Right hindlimb (tissue), 1 donor: ENCODE results near the gene PPP4R1.

ENCODE experiments used
- DNase-seq: peaks from one replicate; pipeline ENCODE4 v3.0.0-alpha.2; 2018

PPP4R1 gene

GRCh38 chr18:9539938-9540337 lies 74.4 kb downstream of the PPP4R1 start:
- no peak for DNase-seq

DNA sequence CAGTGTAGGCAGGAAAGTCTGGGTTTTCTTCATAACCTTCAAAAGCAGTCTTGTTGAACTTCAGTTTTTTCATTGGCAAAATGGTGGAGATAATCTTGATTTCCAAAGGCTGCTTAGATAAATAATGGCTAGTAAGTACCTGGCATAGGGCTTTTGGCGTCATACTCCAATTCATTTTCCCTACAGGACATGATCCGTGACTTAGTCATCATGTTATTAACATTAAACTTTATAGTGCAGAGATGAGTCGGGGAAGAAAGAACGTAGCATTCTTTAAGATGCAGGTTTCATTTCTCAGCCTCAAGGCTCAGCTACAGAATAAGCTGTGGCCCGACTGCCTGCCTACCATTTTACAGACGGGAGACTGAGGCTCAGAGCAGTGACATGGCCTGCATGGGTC lies 75.1 kb downstream of the PPP4R1 start:
- DNase-seq: no peak

DNA sequence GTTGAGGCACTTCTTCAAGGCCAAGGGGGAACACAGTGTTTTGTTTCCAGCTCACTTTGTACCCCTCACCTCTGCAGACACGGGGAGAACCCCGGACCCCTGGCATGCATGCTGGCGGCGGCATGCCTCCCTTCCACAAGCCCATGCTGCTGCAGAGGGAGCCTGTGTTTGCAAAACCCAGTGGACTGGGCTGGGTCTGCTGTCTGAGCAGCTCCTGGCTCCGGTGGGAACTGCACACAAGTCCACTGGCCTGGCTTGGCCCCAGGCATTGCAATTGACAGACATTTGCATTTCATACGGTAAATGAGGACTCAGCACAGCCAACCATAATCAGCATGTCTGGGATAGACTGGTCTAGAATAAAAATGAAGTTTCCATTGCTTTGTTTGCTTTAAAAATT lies 76.7 kb downstream of the PPP4R1 start:
- no peak for DNase-seq

- DNase-seq: no peak
Observed at GRCh38 chr18:9536354-9537152, 77.8 kb downstream of the PPP4R1 start.

- peak; percentile 43 for DNase-seq
Observed at GRCh38 chr18:9535430-9535991, 78.8 kb downstream of the PPP4R1 start.

DNA sequence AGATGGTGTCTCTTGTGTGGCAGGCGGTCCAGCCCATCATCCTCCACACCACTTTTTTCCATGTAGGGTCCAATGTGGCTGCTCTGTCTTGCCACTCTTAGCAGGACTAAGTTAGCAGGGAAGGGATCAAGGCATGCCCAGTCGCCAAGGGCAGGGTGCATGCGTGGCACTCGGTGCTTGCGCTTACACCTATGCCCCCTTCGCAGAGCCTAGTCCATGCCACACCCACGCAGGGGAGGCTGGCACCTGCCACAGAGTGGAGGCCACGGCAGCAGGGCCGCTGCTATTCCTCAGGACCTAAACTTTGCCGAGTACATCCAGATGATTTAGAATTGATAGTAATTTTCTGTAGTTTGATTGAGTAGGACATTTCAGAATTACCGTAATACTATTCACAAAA lies 79.5 kb downstream of the PPP4R1 start:
- DNase-seq: no peak

DNA sequence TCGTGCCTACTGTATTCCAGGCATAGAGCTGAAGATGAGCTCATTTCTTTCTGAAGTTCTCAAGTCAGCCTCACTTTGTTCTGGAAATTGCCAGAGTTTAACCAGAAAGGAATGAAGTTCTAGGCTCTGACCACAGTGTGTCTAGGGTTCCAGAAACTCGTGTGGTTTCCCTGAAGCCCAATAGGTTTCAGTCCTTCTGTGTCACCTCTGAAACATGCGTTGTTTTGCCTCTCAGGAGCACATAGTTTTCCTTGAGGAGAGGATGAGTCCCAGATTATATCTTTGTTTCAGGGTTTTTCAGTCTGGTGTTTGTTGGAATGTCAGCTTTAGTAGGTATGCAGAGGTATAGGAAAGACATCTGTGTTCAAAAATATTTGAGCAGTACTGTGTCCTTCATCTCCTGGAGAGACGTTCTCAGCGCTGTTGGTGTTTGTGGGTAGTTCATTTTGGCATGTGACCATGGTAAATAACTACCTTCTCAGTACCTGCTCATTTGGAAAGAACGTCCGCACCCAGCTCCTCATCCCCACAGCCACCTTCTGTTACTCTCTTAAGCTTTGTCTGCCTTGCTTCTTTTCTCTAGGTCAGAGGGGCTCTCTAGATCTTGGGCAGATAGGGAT lies 82.5 kb downstream of the PPP4R1 start:
- DNase-seq: no peak

- no peak for DNase-seq
Observed at GRCh38 chr18:9530226-9531009, 83.9 kb downstream of the PPP4R1 start.

DNA sequence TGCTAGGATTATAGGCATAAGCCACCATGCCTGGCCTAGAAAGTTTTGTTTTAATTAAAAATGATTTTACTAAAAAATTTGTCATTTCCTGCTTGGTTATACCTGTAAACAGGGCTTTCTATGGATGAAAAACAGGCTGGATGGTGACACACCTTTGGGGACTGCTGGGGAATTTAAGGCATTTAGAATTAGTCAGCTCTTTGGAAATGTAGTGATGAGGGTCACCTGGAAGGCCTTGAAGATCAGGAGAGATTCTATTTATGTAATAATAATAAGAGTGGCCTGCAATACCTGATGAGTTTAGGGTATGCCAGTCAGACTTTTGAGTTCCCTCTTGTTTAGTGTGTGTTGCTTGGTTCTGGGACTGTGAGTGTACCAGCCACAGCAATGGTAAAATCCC lies 87.9 kb downstream of the PPP4R1 start:
- no peak for DNase-seq

- no peak for DNase-seq
Observed at GRCh38 chr18:9522952-9523351, 91.4 kb downstream of the PPP4R1 start.

- no peak for DNase-seq
Observed at GRCh38 chr18:9521770-9522169, 92.6 kb downstream of the PPP4R1 start.

DNA sequence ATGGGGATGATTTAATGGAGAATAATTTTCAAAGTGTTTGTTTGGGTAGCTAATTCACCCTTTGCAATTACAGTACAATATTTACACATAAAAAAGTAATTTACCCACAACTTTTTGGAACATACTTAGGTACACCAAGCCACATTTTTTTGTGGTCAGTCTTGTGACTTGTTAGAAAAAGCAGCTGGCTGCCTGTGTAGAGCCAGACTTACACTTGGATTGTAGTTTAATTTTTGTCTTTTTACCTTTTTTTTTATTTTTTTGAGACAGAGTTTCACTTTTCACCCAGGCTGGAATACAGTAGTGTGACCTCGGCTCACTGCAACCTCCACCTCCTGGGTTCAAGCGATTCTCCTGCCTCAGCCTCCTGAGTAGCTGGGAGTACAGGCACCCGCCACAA lies 93.7 kb downstream of the PPP4R1 start:
- no peak for DNase-seq

- DNase-seq: no peak
Observed at GRCh38 chr18:9519399-9519798, 95.0 kb downstream of the PPP4R1 start.

DNA sequence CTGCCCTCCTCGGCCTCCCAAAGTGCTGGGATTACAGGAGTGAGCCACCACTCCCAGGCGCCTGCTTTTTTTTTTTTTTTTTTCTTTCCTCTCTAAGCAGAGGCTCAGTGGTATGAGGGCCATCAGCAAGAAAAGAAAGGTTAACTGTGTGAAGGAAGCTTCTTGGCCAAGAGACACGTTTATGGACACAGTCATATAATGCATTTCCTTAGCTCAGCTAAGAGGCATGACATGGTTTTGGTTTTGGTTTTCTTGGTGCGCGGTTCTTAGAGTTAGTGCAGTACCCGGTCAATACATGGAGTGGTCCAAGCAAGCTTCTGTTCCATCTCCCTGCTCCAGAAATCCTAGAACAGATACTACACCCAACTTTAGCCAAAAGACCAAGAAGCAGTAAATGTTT lies 96.5 kb downstream of the PPP4R1 start:
- no peak for DNase-seq

DNA sequence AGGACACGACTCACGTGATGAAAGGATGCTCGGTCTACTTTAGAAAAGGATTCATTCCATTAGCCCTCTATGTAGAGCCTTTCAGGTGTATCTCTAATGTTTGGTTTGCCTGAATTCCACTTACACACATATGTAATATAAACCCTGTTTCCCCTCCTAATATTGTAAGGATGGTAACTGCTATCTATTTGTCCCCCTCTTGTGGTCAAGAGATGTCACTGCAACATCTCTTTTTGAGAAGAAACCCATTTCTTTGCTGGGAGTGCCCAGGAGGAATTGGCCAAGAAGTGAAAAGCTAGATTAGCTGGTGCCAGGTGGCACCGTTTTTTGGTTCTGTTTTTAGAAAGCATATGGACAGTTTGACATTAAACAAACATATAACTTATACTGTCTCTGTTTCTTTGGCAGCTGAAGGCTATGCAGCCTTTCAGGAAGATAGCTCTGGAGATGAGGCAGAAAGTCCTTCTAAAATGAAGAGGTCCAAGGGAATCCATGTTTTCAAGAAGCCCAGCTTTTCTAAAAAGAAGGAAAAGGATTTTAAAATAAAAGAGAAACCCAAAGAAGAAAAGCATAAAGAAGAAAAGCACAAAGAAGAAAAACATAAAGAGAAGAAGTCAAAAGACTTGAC lies 97.8 kb downstream of the PPP4R1 start:
- no peak for DNase-seq

- DNase-seq: no peak
Observed at GRCh38 chr18:9513971-9514512, 100.3 kb downstream of the PPP4R1 start.

- DNase-seq: no peak
Observed at GRCh38 chr18:9508446-9509025, 105.8 kb downstream of the PPP4R1 start.

- DNase-seq: no peak
Observed at GRCh38 chr18:9507565-9508088, 106.7 kb downstream of the PPP4R1 start.

- DNase-seq: no peak
Observed at GRCh38 chr18:9506046-9506792, 108.1 kb downstream of the PPP4R1 start.
